HCT116 (cell line): ENCODE measurements around the gene ABL2. TPM values are rescaled to one million over a fixed set of nuclear protein-coding genes. Genes with fewer than 3 reads are reported as not detected.

ENCODE experiments used
- ATAC-seq: fragments of 200-7000 bp; cut with Tn5 transposase; 2 replicates; pipeline ENCODE4 v1.9.1; 2020; ENCODE audit warnings: mild to moderate bottlenecking, moderate library complexity
- BruUV-seq: library from RNA; stranded (reverse); fragments of 400-500 nt; replicated peaks from 2 replicates; lab custom pipeline; 2021; lab: Mats Ljungman, UMichigan
- CTCF ChIA-PET: fragments of 300-600 bp; sonication (Branson Sonifier 250); formaldehyde crosslinking; loops from one replicate; lab custom pipeline; 2021; ENCODE audit warnings: antibody characterized with exemption; lab: Charles Lee
- POLR2A ChIA-PET: fragments of 300-600, 350-600 bp; sonication (Branson Sonifier 250); formaldehyde crosslinking; loops from one replicate; lab custom pipeline; 2021; ENCODE audit warnings: antibody characterized with exemption; lab: Charles Lee
- RAD21 ChIA-PET, 2 experiments: fragments of 300-600 bp; sonication (Branson Sonifier 250); formaldehyde crosslinking; loops; one replicate each; lab custom pipeline; 2023; ENCODE audit warnings: low total read pairs in 2 of 2; ENCODE audit not compliant: uncharacterized antibody in 2 of 2, unreplicated experiment in 2 of 2, low non-redundant PET in 1 of 2; lab: Charles Lee
- DNase-seq: peaks from one replicate; pipeline ENCODE4 v3.0.0-alpha.2; 2010; ENCODE audit warnings: low read depth, low spot score
- H2AFZ ChIP-seq: fragments of 200-600 bp; shearing (Covaris generic), sonication (generic); 2 replicates; pipeline ENCODE4 v1.6.1; 2017; ENCODE audit warnings: low read depth, mixed run types, mixed read lengths, antibody characterized with exemption, low read length; ENCODE audit not compliant: poor library complexity, severe bottlenecking
- H3K27ac ChIP-seq: 2 replicates; pipeline ENCODE4 v1.5.1; 2012; ENCODE audit warnings: low read depth, low read length
- H3K27me3 ChIP-seq: fragments of 200-600 bp; sonication (generic); 2 replicates; pipeline ENCODE4 v1.6.1; 2016; ENCODE audit warnings: mixed run types, low read length, mixed read lengths; ENCODE audit not compliant: insufficient read depth
- H3K36me3 ChIP-seq, 2 experiments: fragments of 200-500 bp in 1 of 2; fragments of 200-600 bp in 1 of 2; sonication (Bioruptor generic) in 1 of 2; sonication (generic) in 1 of 2; 2 replicates each; pipeline versions ENCODE4 v1.5.1 to v1.6.1; 2014 to 2016; ENCODE audit warnings: low read length in 2 of 2, inconsistent platforms in 1 of 2, mixed read lengths in 1 of 2, mixed run types in 1 of 2; ENCODE audit not compliant: insufficient read depth in 2 of 2, control insufficient read depth in 1 of 2
- H3K4me1 ChIP-seq, 2 experiments: fragments of 200-600 bp in 1 of 2; sonication (generic) in 1 of 2; 2 replicates each; pipeline versions ENCODE4 v1.5.1 to v1.6.1; 2012 to 2017; ENCODE audit warnings: low read length in 2 of 2, inconsistent platforms in 1 of 2, mild to moderate bottlenecking in 1 of 2, mixed read lengths in 1 of 2, mixed run types in 1 of 2, moderate library complexity in 1 of 2; ENCODE audit not compliant: insufficient read depth in 2 of 2, control insufficient read depth in 1 of 2
- H3K4me2 ChIP-seq: fragments of 200-600 bp; sonication (generic); 2 replicates; pipeline ENCODE4 v1.6.1; 2017; ENCODE audit warnings: mixed run types, low read length, mixed read lengths
- H3K4me3 ChIP-seq, 2 experiments: fragments of 200-600 bp in 1 of 2; sonication (generic) in 1 of 2; replicated peaks in 1 of 2; 2 replicates each; pipeline ENCODE4 v1.5.1; 2011 to 2016; ENCODE audit warnings: low read length in 2 of 2, control low read depth in 1 of 2, low read depth in 1 of 2, mild to moderate bottlenecking in 1 of 2, mixed read lengths in 1 of 2, mixed run types in 1 of 2
- H3K79me2 ChIP-seq: fragments of 200-600 bp; sonication (generic); 2 replicates; pipeline ENCODE4 v1.6.1; 2017; ENCODE audit warnings: mild to moderate bottlenecking, mixed run types, low read length, moderate library complexity, mixed read lengths; ENCODE audit not compliant: insufficient read depth
- H3K9ac ChIP-seq: fragments of 200-600 bp; sonication (generic); 2 replicates; pipeline ENCODE4 v1.6.1; 2016; ENCODE audit warnings: low read length, mixed read lengths
- H3K9me2 ChIP-seq: fragments of 200-600 bp; sonication (generic), shearing (Covaris generic); 2 replicates; pipeline ENCODE4 v1.6.1; 2017; ENCODE audit warnings: mixed run types, mild to moderate bottlenecking, moderate library complexity; ENCODE audit not compliant: insufficient read depth
- H3K9me3 ChIP-seq, 2 experiments: fragments of 200-500 bp in 1 of 2; fragments of 200-600 bp in 1 of 2; sonication (Bioruptor generic) in 1 of 2; sonication (generic) in 1 of 2; 2 replicates each; pipeline ENCODE4 v1.6.1; 2014 to 2017; ENCODE audit warnings: low read length in 2 of 2, mixed read lengths in 2 of 2, inconsistent platforms in 1 of 2, low read depth in 1 of 2, mild to moderate bottlenecking in 1 of 2, mixed run types in 1 of 2, moderate library complexity in 1 of 2; ENCODE audit not compliant: control insufficient read depth in 1 of 2, insufficient read depth in 1 of 2
- H4K20me1 ChIP-seq: fragments of 200-600 bp; sonication (generic), shearing (Covaris generic); 2 replicates; pipeline ENCODE4 v1.6.1; 2017; ENCODE audit warnings: mixed run types, mild to moderate bottlenecking, moderate library complexity; ENCODE audit not compliant: insufficient read depth
- CBX3 ChIP-seq: IDR thresholded peaks from 2 replicates; pipeline ENCODE4 v1.6.1; 2012; ENCODE audit warnings: low read depth
- CEBPB ChIP-seq: IDR thresholded peaks from 2 replicates; pipeline ENCODE4 v1.6.1; 2012; ENCODE audit warnings: low read depth
- JUND ChIP-seq: IDR thresholded peaks from 2 replicates; pipeline ENCODE4 v1.6.1; 2012
- RAD21 ChIP-seq: IDR thresholded peaks from 2 replicates; pipeline ENCODE4 v1.6.1; 2012; ENCODE audit warnings: low read depth, mild to moderate bottlenecking
- YY1 ChIP-seq: IDR thresholded peaks from 2 replicates; pipeline ENCODE4 v1.6.1; 2011; ENCODE audit warnings: low read length, low read depth, moderate library complexity, mild to moderate bottlenecking; ENCODE audit not compliant: insufficient replicate concordance; ENCODE audit errors: extremely low read depth
- ZFX ChIP-seq: fragments of 450-650 bp; IDR thresholded peaks from 2 replicates; pipeline ENCODE4 v1.6.1; 2017
- ZNF274 ChIP-seq: fragments of 200-500 bp; sonication (Bioruptor generic); IDR thresholded peaks from 2 replicates; pipeline ENCODE4 v1.6.1; 2014; ENCODE audit warnings: mild to moderate bottlenecking, low read depth, low read length, inconsistent platforms
- intact Hi-C: fragments of 100-400 bp; cut with micrococcal nuclease; formaldehyde crosslinking; loops from 2 replicates; pipeline ENCODE4 v1.10.0; 2022
- total RNA-seq: library from RNA; stranded (reverse); gene quantifications from one replicate; pipeline ENCODE4 v1.2.1, GENCODE V29; 2021; ENCODE audit not compliant: unreplicated experiment
- TF ChIP-seq, protein P1 (sequence below), 3 experiments: fragments of 200-600 bp in 1 of 3; sonication (generic) in 1 of 3; IDR thresholded peaks in 2 of 3; conservative IDR thresholded peaks in 1 of 3; 2 replicates each; pipeline ENCODE4 v1.5.1; 2012 to 2017; ENCODE audit warnings: low read depth in 2 of 3, low read length in 2 of 3, antibody characterized with exemption in 1 of 3, borderline replicate concordance in 1 of 3, control low read depth in 1 of 3, mild to moderate bottlenecking in 1 of 3, mixed read lengths in 1 of 3, mixed run types in 1 of 3, moderate library complexity in 1 of 3; ENCODE audit not compliant: insufficient read depth in 1 of 3
- TF ChIP-seq, protein P2 (sequence below): IDR thresholded peaks from 2 replicates; pipeline ENCODE4 v1.6.1; 2012

ABL2 gene
- total RNA-seq, 1 experiment from 2014 or later = 22.9 TPM

DNA sequence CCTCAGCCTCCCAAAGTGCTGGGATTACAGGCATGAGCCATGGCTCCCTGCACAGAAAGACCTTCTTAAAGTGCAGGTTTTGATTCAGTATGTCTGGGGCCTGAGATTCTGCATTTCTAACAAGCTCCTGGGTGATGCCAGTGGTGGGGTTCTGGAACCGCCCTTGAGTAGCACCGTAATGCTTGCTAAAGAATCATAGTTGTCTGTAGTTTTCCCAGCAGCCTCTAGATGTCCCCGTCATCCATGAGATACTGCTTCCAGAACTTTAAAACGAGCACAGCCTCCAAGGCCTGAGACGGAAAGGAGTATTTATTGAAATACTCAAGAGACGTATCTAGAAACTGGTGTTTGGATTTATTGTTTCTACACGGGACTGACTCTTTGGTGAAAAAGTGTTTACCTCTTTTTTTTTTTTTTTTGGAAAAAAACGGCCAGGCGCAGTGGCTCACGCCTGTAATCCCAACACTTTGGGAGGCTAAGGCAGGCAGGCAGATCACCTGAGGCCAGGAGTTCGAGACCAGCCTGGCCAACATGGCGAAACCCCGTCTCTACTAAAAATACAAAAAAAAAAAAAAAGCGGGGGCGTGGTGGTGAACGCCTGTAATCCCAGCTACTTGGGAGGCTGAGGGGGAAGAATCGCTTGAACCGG is 150.2 kb downstream of the ABL2 start:
- no peak overlapping the region for H3K27ac ChIP-seq
- no peak overlapping the region for H2AFZ ChIP-seq
- no peak overlapping the region for H3K4me3 ChIP-seq
- peaks cover 20% of the 10 kb centered on the region for H3K79me2 ChIP-seq
- H3K27me3 ChIP-seq = no peaks in the 10 kb centered on the region
- peaks cover 0 to 23% of the 10 kb centered on the region in 2 experiments; a peak in 3 of 4 replicates for H3K4me1 ChIP-seq
- ChIA-PET RAD21 (interaction anchor here (0.6 to 0.7 kb wide), 3 partner anchors 547 to 736 kb away, joined by 3 read pairs; no protein-coding TSS in a partner anchor), POLR2A (no interaction called here), CTCF (interaction anchor here (0.6 to 1.7 kb wide), 8 partner anchors 42 to 736 kb away, joined by 3 to 7 read pairs (median 3); no protein-coding TSS in a partner anchor)
- DNase-seq (peak; percentile 56), ATAC-seq (peak; percentile 39)
- no peak overlapping the region for H3K4me2 ChIP-seq
- H3K9ac ChIP-seq = no peak overlapping the region
- TF ChIP-seq RAD21 (peak; percentile 87), ZFX (no peak)
- TF ChIP-seq, protein P1, sequence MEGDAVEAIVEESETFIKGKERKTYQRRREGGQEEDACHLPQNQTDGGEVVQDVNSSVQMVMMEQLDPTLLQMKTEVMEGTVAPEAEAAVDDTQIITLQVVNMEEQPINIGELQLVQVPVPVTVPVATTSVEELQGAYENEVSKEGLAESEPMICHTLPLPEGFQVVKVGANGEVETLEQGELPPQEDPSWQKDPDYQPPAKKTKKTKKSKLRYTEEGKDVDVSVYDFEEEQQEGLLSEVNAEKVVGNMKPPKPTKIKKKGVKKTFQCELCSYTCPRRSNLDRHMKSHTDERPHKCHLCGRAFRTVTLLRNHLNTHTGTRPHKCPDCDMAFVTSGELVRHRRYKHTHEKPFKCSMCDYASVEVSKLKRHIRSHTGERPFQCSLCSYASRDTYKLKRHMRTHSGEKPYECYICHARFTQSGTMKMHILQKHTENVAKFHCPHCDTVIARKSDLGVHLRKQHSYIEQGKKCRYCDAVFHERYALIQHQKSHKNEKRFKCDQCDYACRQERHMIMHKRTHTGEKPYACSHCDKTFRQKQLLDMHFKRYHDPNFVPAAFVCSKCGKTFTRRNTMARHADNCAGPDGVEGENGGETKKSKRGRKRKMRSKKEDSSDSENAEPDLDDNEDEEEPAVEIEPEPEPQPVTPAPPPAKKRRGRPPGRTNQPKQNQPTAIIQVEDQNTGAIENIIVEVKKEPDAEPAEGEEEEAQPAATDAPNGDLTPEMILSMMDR (IDR thresholded peaks at IDR 0.05 in 2 of 3, conservative IDR thresholded peaks at IDR 0.05 in 1 of 3; ENCODE audit: borderline replicate concordance in 1 of 3, insufficient read depth in 1 of 3, low read depth in 2 of 3, low read length in 2 of 3) = peak; percentile 67 to 75 (median 71)
- no peaks in the 10 kb centered on the region for H4K20me1 ChIP-seq
- no peaks in the 10 kb centered on the region for H3K9me3 ChIP-seq
- H3K36me3 ChIP-seq = no peaks in the 10 kb centered on the region; a peak in 1 of 4 replicates
- BruUV-seq = no TSS peak
- intact Hi-C loops = loop anchor here (1.0 to 10.0 kb wide), 6 partner anchors 213 to 736 kb away; no protein-coding TSS in a partner anchor
- H3K9me2 ChIP-seq = no peaks in the 10 kb centered on the region

DNA sequence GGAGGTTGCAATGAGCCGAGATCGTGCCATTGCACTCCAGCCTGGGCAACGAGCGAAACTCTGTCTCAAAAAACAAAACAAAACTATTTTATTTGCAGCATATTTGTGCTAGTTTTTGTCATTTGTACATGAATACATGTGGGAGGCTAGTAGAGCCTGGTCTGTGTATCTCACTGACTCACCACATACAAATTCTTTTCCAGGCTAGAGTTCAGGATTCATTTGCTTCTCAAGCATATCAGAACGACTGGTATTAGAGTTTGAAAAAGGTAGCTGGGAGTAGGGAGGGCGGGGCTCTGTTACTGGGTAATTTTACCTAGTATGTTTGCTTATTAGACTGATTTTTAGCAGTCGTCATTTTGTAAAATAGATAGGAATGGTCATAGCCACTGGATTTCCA is 152.1 kb downstream of the ABL2 start:
- intact Hi-C loops = loop anchor here (10.0 kb wide), 1 partner anchor 367 kb away; no protein-coding TSS in a partner anchor

More for the DNA sequence above, 152.1 kb downstream of the ABL2 start:
- Histone ChIP-seq H2AFZ (no peak overlapping the region), H3K36me3 (no peaks in the 10 kb centered on the region), H3K4me1 (peaks cover 0 to 11% of the 10 kb centered on the region in 2 experiments; a peak in 2 of 4 replicates), H3K79me2 (peaks cover 3% of the 10 kb centered on the region; the same call in 1 of the 2 replicates), H4K20me1 (no peaks in the 10 kb centered on the region), H3K27ac (no peak overlapping the region), H3K9ac (no peak overlapping the region), H3K9me3 (no peaks in the 10 kb centered on the region), H3K9me2 (no peaks in the 10 kb centered on the region), H3K4me3 (no peak overlapping the region), H3K27me3 (no peaks in the 10 kb centered on the region), H3K4me2 (no peak overlapping the region)
- POLR2A ChIA-PET = no interaction called here
- no peak for DNase-seq
- RAD21 ChIA-PET = no interaction called here
- no peak for ATAC-seq
- BruUV-seq = no TSS peak
- TF ChIP-seq ZNF274 = no peak
- no peak for TF ChIP-seq CBX3
- TF ChIP-seq YY1 = no peak
- no peak for TF ChIP-seq ZFX
- TF ChIP-seq, protein P1 (IDR thresholded peaks at IDR 0.05 in 2 of 3, conservative IDR thresholded peaks at IDR 0.05 in 1 of 3; ENCODE audit: borderline replicate concordance in 1 of 3, insufficient read depth in 1 of 3, low read depth in 2 of 3, low read length in 2 of 3) = no peak
- no peak for TF ChIP-seq CEBPB
- TF ChIP-seq JUND = no peak
- TF ChIP-seq, protein P2, sequence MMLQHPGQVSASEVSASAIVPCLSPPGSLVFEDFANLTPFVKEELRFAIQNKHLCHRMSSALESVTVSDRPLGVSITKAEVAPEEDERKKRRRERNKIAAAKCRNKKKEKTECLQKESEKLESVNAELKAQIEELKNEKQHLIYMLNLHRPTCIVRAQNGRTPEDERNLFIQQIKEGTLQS = no peak
- CTCF ChIA-PET = no interaction called here
